Vagina (tissue), 2 donors: ENCODE measurements around the gene TNRC18.

Experiments
- CTCF ChIP-seq, 3 experiments: fragments of 450-650 bp in 2 of 3; fragments of 200-600 bp in 1 of 3; sonication (generic) in 1 of 3; IDR thresholded peaks; one replicate each; pipeline ENCODE4 v1.5.1; 2017 to 2019; ENCODE audit warnings: antibody characterized with exemption in 3 of 3, mild to moderate bottlenecking in 2 of 3, moderate library complexity in 2 of 3
- POLR2A ChIP-seq, 2 donors: fragments of 450-650 bp; IDR thresholded peaks; one replicate each; pipeline ENCODE4 v1.6.1; 2017; ENCODE audit warnings: antibody characterized with exemption in 2 of 2, mild to moderate bottlenecking in 2 of 2, moderate library complexity in 2 of 2

- TF ChIP-seq CTCF (IDR thresholded peaks at IDR 0.05), result no peak
- TF ChIP-seq POLR2A (IDR thresholded peaks at IDR 0.05), result no peak
Observed at GRCh38 chr7:5455581-5456219, 32.1 kb upstream of the TNRC18 start.
